NK-92 (cell line): ENCODE data around the gene PLPPR4.
"Not testable (repeated sequence)": the region's sequence is repeated elsewhere in the genome, so short reads cannot be mapped to it uniquely, and the experiment has no call there.

Experiments used
- DNase-seq: peaks from one replicate; lab custom pipeline; 2025; ENCODE audit not compliant: unreplicated experiment; lab: John Stamatoyannopoulos, UW

PLPPR4 gene, protein sequence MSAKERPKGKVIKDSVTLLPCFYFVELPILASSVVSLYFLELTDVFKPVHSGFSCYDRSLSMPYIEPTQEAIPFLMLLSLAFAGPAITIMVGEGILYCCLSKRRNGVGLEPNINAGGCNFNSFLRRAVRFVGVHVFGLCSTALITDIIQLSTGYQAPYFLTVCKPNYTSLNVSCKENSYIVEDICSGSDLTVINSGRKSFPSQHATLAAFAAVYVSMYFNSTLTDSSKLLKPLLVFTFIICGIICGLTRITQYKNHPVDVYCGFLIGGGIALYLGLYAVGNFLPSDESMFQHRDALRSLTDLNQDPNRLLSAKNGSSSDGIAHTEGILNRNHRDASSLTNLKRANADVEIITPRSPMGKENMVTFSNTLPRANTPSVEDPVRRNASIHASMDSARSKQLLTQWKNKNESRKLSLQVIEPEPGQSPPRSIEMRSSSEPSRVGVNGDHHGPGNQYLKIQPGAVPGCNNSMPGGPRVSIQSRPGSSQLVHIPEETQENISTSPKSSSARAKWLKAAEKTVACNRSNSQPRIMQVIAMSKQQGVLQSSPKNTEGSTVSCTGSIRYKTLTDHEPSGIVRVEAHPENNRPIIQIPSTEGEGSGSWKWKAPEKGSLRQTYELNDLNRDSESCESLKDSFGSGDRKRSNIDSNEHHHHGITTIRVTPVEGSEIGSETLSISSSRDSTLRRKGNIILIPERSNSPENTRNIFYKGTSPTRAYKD

GRCh38 chr1:99264201-99265021, at the start of gene PLPPR4:
TSS of gene PLPPR4 (plus strand) at chr1:99264492. CDS start at chr1:99264594, 102 bp downstream.
- DNase-seq = no peak

DNA sequence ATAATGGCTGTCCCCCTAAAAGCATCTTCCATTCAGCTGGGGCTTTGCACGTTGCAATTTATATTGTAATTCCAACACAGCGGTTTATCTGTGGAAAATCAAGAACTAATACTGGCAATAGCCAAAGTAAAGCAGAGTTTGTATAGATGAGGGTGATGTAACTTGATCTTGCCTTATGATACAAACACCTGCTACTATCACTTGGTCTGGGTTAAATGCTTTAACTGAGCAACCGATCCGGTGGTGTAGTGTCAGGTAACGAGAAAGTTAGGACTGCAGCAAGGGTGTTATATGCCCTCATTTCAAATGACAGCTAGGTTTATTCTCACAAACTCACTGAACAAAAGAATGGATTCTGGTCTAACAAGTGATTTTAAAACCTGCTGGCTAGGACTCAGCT, 47.3 kb upstream of the PLPPR4 start:
- no peak for DNase-seq

DNA sequence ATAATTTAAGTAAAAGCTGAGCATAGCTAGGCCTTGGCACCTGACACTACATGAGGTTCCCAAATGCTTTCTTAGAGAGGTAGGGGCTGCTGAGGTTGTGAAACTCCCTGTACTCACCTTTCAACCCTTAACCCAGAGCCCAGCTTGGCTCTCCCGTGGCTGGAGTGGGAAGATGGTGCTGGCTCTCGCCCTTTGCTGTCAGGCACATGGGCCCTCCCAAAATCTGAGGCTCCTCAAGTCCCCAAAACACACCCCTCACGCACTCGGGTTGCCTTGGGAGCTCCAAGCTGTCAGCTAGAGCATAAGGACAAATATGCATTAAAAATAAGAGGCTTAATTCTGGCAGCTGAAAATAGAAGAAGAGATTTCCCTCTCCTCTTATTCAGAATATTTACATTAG, 46.7 kb upstream of the PLPPR4 start:
- no peak for DNase-seq

DNA sequence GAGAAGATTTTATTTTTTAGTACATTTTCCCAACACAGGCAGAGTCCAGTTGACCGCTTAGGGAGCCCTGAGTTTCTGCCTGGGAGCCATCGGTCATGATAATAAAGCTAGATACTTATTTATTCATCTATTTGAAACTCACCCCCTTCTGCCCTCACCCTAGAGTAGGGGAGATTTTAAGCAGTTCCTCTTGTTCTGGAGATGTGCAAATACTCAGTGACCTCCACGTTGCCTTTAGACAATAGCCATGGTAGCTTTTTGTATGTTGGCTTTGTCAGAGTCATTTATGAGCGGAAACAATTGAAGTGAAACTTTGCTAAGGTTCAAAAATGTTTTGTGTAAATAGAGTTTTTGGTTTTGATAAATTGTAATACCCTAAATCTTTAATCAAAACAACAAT, 45.7 kb upstream of the PLPPR4 start:
- no peak for DNase-seq

GRCh38 chr1:99218999-99219398, 45.3 kb upstream of the PLPPR4 start:
- DNase-seq = no peak

DNA sequence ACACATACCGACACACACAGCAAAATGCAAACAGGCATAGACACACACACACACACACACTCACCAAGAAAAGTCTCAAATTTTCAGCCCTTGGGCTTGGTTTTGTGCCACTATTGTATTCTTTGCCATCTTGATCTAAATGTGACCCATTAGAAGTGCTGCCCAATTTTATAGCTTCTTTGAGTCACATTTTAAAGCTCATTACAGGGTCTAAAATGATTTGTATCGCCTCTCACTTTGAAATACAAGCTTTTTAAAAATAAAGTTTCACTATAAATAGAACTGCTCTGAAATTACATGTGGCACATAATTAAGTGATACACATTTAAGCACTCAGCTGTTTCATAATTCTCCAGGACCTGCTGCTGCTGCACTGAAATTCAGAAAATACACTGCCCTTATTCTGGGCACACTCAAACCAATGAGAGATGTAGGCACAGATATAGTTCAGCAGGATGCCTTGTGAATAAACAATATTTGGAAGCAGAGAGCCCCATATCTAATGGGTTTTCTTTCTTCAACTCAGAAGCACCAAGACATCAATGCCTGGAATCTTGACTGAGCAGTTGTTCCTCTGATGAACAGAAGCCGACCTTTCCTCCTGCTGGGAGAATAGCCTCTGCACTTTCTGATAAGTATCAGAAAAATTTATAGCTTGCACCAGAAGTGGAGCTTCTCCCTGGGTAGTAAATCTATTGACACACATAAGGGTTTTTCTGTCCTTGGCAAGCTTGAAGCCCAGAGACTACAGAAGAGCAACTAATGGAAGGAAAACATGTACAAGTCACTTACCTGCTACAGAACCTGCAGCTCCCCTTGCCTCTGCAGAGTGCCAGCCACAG, 37.0 kb upstream of the PLPPR4 start:
- no peak for DNase-seq

DNA sequence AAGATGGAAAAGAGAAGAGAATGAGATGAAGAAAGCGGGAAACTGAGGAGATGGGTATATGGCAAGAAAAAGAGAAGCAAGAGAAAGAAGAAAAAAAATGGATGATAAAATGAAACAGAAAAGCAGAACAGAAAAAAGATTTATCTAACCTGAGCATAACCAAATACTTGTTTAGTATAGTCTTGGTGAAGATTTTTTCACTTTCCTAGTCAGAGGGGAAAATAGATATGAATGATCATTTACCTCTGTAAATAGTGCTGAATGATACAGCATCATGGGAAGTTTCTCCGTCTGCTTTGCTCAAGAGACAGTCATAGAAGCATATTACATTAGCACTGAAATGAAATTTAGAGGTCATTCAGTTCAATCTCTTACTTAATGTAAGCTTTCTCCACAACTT, 36.1 kb upstream of the PLPPR4 start:
- no peak for DNase-seq

DNA sequence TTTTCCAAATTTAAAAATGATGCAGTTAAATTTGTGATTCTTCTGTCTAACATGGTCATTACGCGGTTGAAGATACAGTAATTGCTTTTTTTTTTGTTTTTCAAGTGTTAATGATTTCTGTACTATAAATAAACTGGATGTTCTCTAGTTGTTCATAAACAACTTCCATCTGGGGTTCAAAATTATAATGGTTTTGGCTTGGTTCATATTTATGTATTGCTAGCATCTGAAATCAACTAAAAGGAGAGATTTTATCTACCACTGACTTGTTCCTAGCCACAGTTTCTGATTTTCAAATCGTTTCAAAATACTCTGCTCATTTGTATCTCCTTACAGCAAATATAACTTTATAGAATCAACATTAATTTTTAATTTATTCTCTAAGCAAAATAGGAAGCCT, 35.2 kb upstream of the PLPPR4 start:
- DNase-seq = no peak

DNA sequence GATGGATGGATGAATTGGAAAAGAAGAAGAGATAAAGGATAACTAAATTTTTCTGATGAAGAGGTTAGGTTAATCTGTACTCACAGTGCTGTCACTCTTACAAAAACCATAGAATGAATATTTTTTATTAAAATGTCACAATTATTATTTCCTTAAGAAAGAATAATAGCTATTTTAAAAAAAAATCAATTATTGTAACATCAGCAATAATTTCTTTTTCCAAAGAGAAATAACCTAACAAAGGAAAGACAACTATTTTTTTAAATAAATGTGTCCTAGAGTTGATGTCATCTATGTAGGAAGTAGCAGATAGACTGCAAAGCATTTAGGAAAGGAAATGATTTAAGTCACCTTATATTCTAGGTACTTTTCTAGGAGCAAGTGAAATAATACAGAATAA, 33.6 kb upstream of the PLPPR4 start:
- DNase-seq = no peak

- no peak for DNase-seq
Observed at GRCh38 chr1:99232172-99232571, 32.1 kb upstream of the PLPPR4 start.

- no peak for DNase-seq
Observed at GRCh38 chr1:99233446-99233845, 30.8 kb upstream of the PLPPR4 start.

- DNase-seq = no peak
Observed at GRCh38 chr1:99236756-99237155, 27.5 kb upstream of the PLPPR4 start.

- no peak for DNase-seq
Observed at GRCh38 chr1:99239690-99240089, 24.6 kb upstream of the PLPPR4 start.

DNA sequence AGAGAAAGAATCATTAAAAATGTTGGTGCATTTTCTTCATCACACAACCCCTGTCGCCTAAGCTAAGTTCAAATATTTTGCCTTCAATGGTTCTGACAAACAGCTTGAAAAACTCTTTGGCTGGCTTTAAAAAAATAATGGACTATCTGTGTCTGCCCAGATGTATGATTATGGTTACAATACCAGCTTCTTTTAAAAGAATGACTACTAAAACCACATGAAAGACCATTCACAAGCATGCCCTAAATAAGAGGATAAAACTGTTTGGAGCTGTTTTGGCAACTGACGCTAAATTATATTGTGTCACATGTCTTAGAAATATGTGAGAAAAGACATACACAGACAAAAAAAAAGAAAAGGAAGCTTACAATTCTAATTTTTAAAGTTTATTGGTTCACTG, 23.7 kb upstream of the PLPPR4 start:
- no peak for DNase-seq

GRCh38 chr1:99246152-99246551, 18.1 kb upstream of the PLPPR4 start:
- no peak for DNase-seq

DNA sequence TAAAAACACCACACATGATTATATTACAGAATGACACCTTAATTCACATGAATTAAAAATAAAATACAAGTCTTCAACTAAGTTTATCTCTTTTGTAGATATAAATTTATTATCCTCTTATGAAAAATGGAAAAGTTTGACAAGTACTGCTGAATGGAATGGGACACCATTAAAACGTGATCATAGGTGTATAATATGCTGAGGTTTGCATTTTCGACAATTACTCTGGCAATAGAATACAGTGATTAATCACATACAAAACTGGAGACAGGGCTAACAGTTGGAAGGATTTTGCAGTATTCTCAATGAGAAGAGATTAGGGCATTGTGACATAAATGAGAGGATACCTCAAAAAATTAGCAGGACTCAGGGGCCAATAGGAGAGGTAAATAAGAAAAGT, 17.1 kb upstream of the PLPPR4 start:
- no peak for DNase-seq

DNA sequence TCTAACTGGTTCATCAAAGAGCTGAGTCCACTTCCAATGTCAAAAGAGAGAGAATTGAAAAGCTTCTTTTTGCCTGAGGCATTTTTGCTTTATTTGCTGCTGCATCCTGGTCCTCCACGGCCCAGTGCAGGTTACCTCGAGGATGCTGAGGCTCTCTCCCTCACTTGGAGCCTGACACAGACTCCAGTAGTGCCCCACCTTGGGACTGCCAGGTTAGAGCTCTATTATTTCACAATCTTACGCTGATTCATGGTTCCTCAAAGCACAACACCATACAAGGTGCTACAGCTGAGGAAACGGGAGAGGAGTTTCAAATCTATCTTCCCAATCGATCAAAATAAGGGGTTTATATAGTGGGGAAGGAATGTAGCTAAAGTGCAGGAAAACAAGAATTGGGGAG, 13.6 kb upstream of the PLPPR4 start:
- no peak for DNase-seq

DNA sequence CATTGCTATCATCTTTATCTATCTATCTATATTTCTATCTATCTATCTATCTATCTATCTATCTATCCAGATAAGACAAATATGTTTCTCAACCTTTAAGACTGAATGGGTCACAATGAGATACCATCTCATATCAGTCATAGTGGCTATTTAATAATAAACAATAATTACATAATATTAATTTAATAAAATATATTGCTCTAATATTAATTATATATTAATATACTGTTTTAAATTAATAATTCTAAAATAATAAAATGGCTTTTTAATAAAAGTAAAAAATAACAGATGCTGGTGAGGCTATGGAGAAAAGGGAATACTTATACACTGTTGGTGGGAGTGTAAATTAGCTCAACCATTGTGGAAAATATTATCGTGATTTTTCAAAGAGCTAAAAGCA, 13.0 kb upstream of the PLPPR4 start:
- DNase-seq = no peak

GRCh38 chr1:99252630-99253029, 11.7 kb upstream of the PLPPR4 start:
- no peak for DNase-seq

DNA sequence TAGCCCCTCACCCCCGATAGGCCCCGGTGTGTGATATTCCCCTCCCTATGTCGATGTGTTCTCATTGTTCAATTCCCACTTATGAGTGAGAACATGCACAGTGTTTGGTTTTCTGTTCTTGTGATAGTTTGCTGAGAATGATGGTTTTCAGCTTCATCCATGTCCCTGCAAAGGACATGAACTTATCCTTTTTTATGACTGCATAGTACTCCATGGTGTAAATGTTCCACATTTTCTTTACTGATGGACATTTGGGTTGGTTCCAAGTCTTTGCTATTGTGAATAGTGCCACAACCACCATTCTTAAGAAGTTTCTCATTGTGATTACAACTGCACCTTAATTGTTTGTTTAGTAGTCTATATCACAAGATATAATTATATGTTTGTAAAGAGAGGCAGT, 3.9 kb upstream of the PLPPR4 start:
- not testable (repeated sequence) for DNase-seq

- no peak for DNase-seq
Observed at GRCh38 chr1:99265124-99265523, 832 bp downstream of the PLPPR4 start.
